HTR-8/SVneo (cell line): ENCODE data around the gene SHFL.
A peak's percentile ranks its signal among the peaks of the same experiment; 100 is the strongest.

Experiments
- DNase-seq: peaks from one replicate; pipeline ENCODE4 v3.0.0; 2011; ENCODE audit warnings: low spot score, mixed read lengths; ENCODE audit not compliant: insufficient read length
- FAIRE-seq: peaks from 2 replicates; lab custom pipeline; 2011; peaks lifted over from hg19 to GRCh38; lab: Jason Lieb, UNC

The SHFL gene

GRCh38 chr19:10106100-10106936 is 20.2 kb downstream of the SHFL start, which contains the start of gene PPAN:
Gene PPAN, plus strand, starts transcription at chr19:10106362. Its CDS starts 33 bp downstream, at chr19:10106395.
- peak; percentile 99 for DNase-seq
- FAIRE-seq: peak; percentile 95

GRCh38 chr19:10107254-10107653 is 21.1 kb downstream of the SHFL start:
- DNase-seq: no peak
- FAIRE-seq: no peak

- FAIRE-seq (no peak), DNase-seq (no peak)
Measured at GRCh38 chr19:10107817-10108367, 21.8 kb downstream of the SHFL start.

GRCh38 chr19:10109528-10109927 is 23.4 kb downstream of the SHFL start:
- FAIRE-seq: no peak
- no peak for DNase-seq

GRCh38 chr19:10110076-10110971 is 24.2 kb downstream of the SHFL start:
- DNase-seq (no peak), FAIRE-seq (no peak)

GRCh38 chr19:10110972-10111317 is 24.8 kb downstream of the SHFL start:
- FAIRE-seq (no peak), DNase-seq (no peak)

- FAIRE-seq (no peak), DNase-seq (no peak)
Measured at GRCh38 chr19:10111405-10111811, 25.3 kb downstream of the SHFL start, which contains the start of gene P2RY11. Gene P2RY11, plus strand, starts transcription at chr19:10111693. Its CDS starts 29 bp downstream, at chr19:10111722.

- FAIRE-seq (no peak), DNase-seq (no peak)
Measured at GRCh38 chr19:10112037-10112761, 26.1 kb downstream of the SHFL start.

GRCh38 chr19:10112895-10113591 is 26.9 kb downstream of the SHFL start:
- DNase-seq (no peak), FAIRE-seq (no peak)

GRCh38 chr19:10113592-10113963 is 27.5 kb downstream of the SHFL start:
- no peak for FAIRE-seq
- DNase-seq: no peak

- no peak for DNase-seq
- peak; percentile 13 for FAIRE-seq
Measured at GRCh38 chr19:10113964-10114650, 28.0 kb downstream of the SHFL start.

- FAIRE-seq (no peak), DNase-seq (no peak)
Measured at GRCh38 chr19:10114651-10115391, 28.7 kb downstream of the SHFL start.

GRCh38 chr19:10115392-10116084 is 29.4 kb downstream of the SHFL start:
- no peak for FAIRE-seq
- no peak for DNase-seq

- FAIRE-seq: no peak
- DNase-seq: no peak
Measured at GRCh38 chr19:10116085-10116865, 30.2 kb downstream of the SHFL start.

GRCh38 chr19:10116866-10117616 is 30.9 kb downstream of the SHFL start:
- no peak for FAIRE-seq
- no peak for DNase-seq

- FAIRE-seq (peak; percentile 26), DNase-seq (no peak)
Measured at GRCh38 chr19:10118960-10119359, 32.8 kb downstream of the SHFL start.
